Measurements from ENCODE around the gene AJM1.
A peak's percentile ranks its signal among the peaks of the same experiment; 100 is the strongest.

Gene AJM1

DNA sequence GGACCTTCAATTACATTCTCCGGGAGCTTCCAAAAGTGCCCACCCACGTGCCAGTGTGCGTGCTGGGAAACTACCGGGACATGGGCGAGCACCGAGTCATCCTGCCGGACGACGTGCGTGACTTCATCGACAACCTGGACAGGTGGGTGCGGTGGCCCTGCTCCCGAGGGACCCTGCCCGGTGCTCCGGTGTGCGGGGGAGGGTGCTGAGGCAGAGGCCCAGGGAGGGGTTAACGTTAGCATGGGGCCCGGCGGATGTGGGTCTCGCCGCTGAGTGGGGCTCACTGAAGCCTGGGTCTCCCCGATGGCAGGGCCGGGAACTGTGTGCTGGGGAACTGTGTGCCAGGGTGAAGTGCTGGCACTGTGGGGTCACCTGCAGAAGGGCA lies 10.6 kb upstream of the AJM1 start:
- no peak for TF ChIP-seq REST (IDR thresholded peaks at IDR 0.05; ENCODE audit: low read depth)
- no peak for TF ChIP-seq CREB1 (IDR thresholded peaks at IDR 0.05; ENCODE audit: low read depth)
- TF ChIP-seq USF1 (IDR thresholded peaks at IDR 0.05), result no peak
- TF ChIP-seq FOXM1 (IDR thresholded peaks at IDR 0.05; ENCODE audit: borderline replicate concordance, low read depth), result no peak
- TF ChIP-seq TCF12 (IDR thresholded peaks at IDR 0.05; ENCODE audit: low read depth), result no peak
- TF ChIP-seq CEBPB (IDR thresholded peaks at IDR 0.05), result no peak
- TF ChIP-seq TAF1 (IDR thresholded peaks at IDR 0.05; ENCODE audit: low read depth), result no peak
- TF ChIP-seq TEAD4 (IDR thresholded peaks at IDR 0.05), result no peak

DNA sequence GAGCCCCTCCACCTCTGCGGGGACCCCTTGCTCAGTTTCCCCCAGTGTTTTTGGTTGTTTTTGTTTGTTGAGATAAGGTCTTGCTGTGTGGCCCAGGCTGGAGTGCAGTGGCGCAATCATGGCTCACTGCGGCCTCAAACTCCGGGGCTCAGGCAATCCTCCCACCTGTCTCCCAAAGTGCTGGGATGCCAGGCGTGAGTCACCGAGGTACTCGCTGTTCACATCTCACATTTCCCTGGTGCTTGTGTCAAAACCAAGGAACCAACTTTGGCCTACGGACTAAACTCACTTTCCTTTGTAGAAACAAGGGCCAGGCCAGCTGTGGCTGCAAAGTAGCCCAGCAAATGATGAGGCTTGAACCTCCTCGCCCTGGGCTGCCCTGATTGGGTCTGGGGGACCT lies 9.7 kb upstream of the AJM1 start:
- TF ChIP-seq EP300 (IDR thresholded peaks at IDR 0.05; ENCODE audit: borderline replicate concordance) (no peak), TCF12 (IDR thresholded peaks at IDR 0.05; ENCODE audit: low read depth) (no peak), FOXM1 (IDR thresholded peaks at IDR 0.05; ENCODE audit: borderline replicate concordance, low read depth) (no peak)

GRCh38 chr9:136833381-136834048 lies 8.8 kb upstream of the AJM1 start:
- 0 out of 2 replicates have a peak, but pooled peaks have one; percentile 10 for TF ChIP-seq REST (IDR thresholded peaks at IDR 0.05; ENCODE audit: low read depth)

DNA sequence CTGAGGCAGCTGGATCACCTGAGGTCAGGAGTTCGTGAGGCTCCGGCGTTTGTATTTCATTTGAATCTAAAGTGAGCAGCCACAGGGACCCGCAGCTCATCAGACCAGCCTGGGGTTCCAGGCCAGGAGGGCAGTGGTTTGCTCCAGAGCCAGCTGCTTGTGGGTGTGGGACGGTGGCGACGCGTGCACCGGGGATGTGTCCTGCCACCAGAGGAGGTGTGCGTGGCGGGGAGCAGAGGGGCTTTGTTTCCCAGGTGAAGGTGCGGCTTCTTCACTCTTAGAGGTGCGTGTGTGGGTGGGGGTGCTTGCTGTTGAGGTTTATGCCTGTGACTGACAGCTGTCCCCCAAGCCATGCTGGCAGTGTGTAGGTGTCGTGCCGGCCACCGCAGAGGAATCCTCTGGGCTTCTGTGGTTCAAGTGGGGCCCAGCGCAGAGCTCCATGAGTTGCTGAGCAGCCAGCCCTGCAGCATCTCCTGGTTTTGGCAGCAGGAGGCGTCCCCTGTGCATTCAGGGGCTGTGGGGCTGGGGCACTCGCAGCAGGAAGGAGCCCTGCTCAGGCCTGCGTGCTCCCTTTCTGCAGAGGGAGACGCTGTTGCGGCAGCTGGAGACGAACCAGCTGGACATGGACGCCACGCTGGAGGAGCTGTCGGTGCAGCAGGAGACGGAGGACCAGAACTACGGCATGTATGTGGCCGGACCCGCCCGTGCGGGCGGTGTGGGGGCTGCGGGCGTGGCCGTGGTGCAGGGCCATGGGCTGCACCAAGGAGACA lies 6.9 kb upstream of the AJM1 start:
- TF ChIP-seq ZBTB7A (IDR thresholded peaks at IDR 0.05; ENCODE audit: low read depth) (no peak), MAX (IDR thresholded peaks at IDR 0.05) (no peak), FOXM1 (IDR thresholded peaks at IDR 0.05; ENCODE audit: borderline replicate concordance, low read depth) (no peak), TCF12 (IDR thresholded peaks at IDR 0.05; ENCODE audit: low read depth) (no peak), EP300 (IDR thresholded peaks at IDR 0.05; ENCODE audit: borderline replicate concordance) (no peak), TAF1 (IDR thresholded peaks at IDR 0.05; ENCODE audit: low read depth) (no peak)

- TF ChIP-seq FOXM1 (IDR thresholded peaks at IDR 0.05; ENCODE audit: borderline replicate concordance, low read depth) (no peak), CEBPB (IDR thresholded peaks at IDR 0.05) (no peak), EGR1 (IDR thresholded peaks at IDR 0.05) (no peak), CREB1 (IDR thresholded peaks at IDR 0.05; ENCODE audit: low read depth) (no peak), MAX (IDR thresholded peaks at IDR 0.05) (no peak), TCF12 (IDR thresholded peaks at IDR 0.05; ENCODE audit: low read depth) (no peak)
Measured at GRCh38 chr9:136835932-136836904, 6.1 kb upstream of the AJM1 start.

GRCh38 chr9:136837146-136837855 lies 5.0 kb upstream of the AJM1 start:
- no peak for TF ChIP-seq EGR1 (IDR thresholded peaks at IDR 0.05)
- TF ChIP-seq MAX (IDR thresholded peaks at IDR 0.05), result no peak
- no peak for TF ChIP-seq TAF1 (IDR thresholded peaks at IDR 0.05; ENCODE audit: low read depth)
- no peak for TF ChIP-seq USF1 (IDR thresholded peaks at IDR 0.05)
- no peak for TF ChIP-seq TCF12 (IDR thresholded peaks at IDR 0.05; ENCODE audit: low read depth)
- TF ChIP-seq YY1 (IDR thresholded peaks at IDR 0.05; ENCODE audit: low read depth), result no peak
- no peak for TF ChIP-seq CREB1 (IDR thresholded peaks at IDR 0.05; ENCODE audit: low read depth)
- TF ChIP-seq NFIC (IDR thresholded peaks at IDR 0.05), result no peak
- no peak for TF ChIP-seq ZBTB7A (IDR thresholded peaks at IDR 0.05; ENCODE audit: low read depth)
- no peak for TF ChIP-seq TEAD4 (IDR thresholded peaks at IDR 0.05)
- TF ChIP-seq CEBPB (IDR thresholded peaks at IDR 0.05), result no peak
- no peak for TF ChIP-seq RAD21 (IDR thresholded peaks at IDR 0.05; ENCODE audit: low read depth)
- no peak for TF ChIP-seq EP300 (IDR thresholded peaks at IDR 0.05; ENCODE audit: borderline replicate concordance)
- no peak for TF ChIP-seq REST (IDR thresholded peaks at IDR 0.05; ENCODE audit: low read depth)
